Measurements from ENCODE around the gene ARID1B.

ARID1B gene

DNA sequence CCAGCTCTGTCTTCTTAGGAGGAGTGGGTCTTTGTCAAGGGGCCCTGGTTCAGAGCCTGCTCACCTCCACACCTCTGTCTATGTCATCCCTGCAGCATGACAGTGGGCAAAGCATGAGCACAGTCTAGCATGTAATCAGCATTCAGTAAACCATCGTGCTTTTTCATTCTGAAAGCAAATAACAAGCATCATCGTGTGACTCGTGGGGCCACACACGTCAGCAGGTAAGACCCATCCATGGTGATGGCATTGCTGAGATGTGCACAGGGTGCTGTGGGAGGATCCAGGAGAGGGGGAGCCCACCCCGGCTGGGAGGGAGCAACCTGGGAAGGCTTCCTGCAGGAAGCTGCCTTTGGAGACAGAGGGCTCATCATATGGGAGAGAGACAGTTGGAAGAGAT lies 439.4 kb downstream of the ARID1B start:
- Histone ChIP-seq H3K36me3 (ENCODE audit: control insufficient read depth, insufficient read depth, low read length, severe bottlenecking) (no peaks in the 10 kb centered on the region), H3K4me3 (ENCODE audit: low read length) (no peak overlapping the region), H3K4me1 (ENCODE audit: control insufficient read depth, insufficient read depth, low read length) (peaks cover 30% of the 10 kb centered on the region), H3K27me3 (replicated peaks; ENCODE audit: control insufficient read depth, insufficient read depth, low read length) (no peaks in the 10 kb centered on the region), H3K9ac (ENCODE audit: low read length) (no peak overlapping the region), H3K9me3 (ENCODE audit: control insufficient read depth, low read length) (no peaks in the 10 kb centered on the region)
- DNase-seq (ENCODE audit: low read depth), result no peak

DNA sequence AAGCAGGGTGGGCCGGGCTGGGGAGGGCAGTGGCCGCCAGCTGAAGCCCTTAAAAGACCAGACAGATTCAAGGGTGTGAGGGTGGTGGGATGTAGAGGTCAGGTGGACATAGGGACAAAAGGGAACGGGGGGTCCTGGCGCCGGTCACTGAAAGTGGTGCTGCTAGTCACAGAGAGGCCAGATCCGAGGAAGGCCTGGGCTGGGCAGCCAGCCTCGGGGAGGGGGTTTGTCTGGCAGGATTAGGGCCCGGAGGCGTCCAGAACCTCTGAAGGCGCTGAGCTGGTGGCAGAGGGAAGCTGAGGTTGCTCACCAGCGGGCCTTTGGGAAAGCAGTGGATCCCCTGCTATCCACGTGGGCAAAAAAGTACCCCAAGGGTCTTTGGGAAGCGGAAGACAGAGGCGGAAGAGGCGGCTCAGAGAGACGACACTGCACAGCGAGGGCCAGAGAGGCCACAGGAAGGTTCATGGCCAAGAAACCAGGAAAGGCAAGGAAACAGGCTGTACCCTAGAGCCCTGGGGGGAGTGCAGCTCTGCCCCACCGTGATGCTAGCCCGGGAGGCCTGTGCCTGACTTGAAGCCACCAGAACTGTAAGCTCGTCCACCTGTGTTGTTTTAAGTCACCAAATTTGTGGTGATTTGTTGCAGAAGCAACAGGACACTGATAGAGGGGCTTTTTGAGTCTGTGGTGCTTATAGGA lies 440.2 kb downstream of the ARID1B start:
- no peaks in the 10 kb centered on the region for H3K27me3 ChIP-seq (replicated peaks; ENCODE audit: control insufficient read depth, insufficient read depth, low read length)
- H3K4me3 ChIP-seq (ENCODE audit: low read length), result no peak overlapping the region
- H3K9ac ChIP-seq (ENCODE audit: low read length), result no peak overlapping the region
- no peak for DNase-seq (ENCODE audit: low read depth)
- no peaks in the 10 kb centered on the region for H3K9me3 ChIP-seq (ENCODE audit: control insufficient read depth, low read length)
- H3K36me3 ChIP-seq (ENCODE audit: control insufficient read depth, insufficient read depth, low read length, severe bottlenecking), result no peaks in the 10 kb centered on the region
- H3K4me1 ChIP-seq (ENCODE audit: control insufficient read depth, insufficient read depth, low read length), result peaks cover 26% of the 10 kb centered on the region

DNA sequence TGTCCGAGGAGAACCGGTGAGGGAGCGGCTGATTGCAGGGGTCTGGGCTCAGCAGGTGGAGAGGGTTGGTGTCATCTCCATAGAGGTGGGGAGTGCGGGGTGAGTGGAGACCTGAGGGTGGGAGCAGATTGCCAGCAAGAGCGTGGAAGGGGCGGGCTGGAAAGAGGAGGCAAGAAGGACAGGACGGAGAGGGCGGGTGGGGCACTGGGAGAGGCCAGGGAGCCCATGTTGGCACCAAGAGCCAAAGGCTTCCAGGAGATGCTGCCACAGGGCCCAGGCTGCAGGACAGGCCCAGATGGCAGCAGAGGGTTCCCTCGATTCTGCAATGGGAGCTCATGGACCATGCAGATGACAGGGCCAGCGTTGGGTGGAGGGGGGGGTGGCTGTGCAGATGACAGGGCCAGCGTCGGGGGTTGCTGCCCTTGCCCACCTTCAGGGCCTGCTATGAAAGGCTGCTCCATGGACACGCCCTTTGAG lies 440.8 kb downstream of the ARID1B start:
- Histone ChIP-seq H3K27me3 (replicated peaks; ENCODE audit: control insufficient read depth, insufficient read depth, low read length) (no peaks in the 10 kb centered on the region), H3K36me3 (ENCODE audit: control insufficient read depth, insufficient read depth, low read length, severe bottlenecking) (no peaks in the 10 kb centered on the region), H3K9ac (ENCODE audit: low read length) (no peak overlapping the region), H3K9me3 (ENCODE audit: control insufficient read depth, low read length) (no peaks in the 10 kb centered on the region), H3K4me3 (ENCODE audit: low read length) (no peak overlapping the region), H3K4me1 (ENCODE audit: control insufficient read depth, insufficient read depth, low read length) (peaks cover 29% of the 10 kb centered on the region)
- DNase-seq (ENCODE audit: low read depth), result no peak

DNA sequence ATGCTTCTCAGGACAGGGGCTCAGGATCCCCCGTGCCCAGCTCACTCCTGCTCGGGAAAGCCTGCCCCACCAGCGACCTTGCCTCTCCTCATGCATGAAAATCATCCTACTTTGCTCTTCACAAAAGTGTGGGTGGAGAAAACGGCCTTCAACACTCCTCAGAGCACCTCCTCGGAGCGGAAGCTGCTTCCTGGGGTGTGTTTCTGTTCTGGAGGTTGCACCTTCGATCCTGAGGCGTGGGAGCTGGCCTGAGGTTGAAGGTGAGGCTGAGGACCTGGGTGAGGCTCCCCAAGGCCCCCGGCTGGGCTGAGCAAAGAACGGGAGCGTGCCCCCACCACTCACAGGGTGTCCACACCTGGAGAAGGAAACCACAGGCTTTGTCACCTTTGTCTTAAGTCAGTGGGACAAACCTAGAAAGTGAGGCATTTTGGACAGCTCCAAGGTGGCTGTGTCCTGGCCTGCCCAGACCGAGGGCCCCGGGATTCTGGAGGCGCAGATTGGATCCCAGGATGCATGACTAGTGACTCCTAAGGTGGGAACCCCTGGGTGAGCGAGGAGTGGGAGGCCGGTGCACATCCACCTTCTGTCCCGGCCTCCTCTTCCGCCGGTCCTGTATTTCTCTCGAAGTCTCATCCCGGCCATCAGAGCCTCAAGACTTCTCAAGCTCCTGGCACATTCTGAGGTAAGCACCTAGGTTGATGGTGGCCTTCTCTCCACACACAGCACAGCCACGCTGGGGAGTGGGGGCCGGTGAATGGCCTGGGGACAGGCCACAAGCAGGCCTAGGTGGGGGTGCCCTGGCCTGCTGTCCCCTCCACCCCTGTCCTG lies 441.4 kb downstream of the ARID1B start:
- Histone ChIP-seq H3K27me3 (replicated peaks; ENCODE audit: control insufficient read depth, insufficient read depth, low read length) (no peaks in the 10 kb centered on the region), H3K4me1 (ENCODE audit: control insufficient read depth, insufficient read depth, low read length) (peaks cover 31% of the 10 kb centered on the region), H3K9me3 (ENCODE audit: control insufficient read depth, low read length) (no peaks in the 10 kb centered on the region), H3K36me3 (ENCODE audit: control insufficient read depth, insufficient read depth, low read length, severe bottlenecking) (no peaks in the 10 kb centered on the region), H3K9ac (ENCODE audit: low read length) (no peak overlapping the region), H3K4me3 (ENCODE audit: low read length) (no peak overlapping the region)
- DNase-seq (ENCODE audit: low read depth), result no peak

DNA sequence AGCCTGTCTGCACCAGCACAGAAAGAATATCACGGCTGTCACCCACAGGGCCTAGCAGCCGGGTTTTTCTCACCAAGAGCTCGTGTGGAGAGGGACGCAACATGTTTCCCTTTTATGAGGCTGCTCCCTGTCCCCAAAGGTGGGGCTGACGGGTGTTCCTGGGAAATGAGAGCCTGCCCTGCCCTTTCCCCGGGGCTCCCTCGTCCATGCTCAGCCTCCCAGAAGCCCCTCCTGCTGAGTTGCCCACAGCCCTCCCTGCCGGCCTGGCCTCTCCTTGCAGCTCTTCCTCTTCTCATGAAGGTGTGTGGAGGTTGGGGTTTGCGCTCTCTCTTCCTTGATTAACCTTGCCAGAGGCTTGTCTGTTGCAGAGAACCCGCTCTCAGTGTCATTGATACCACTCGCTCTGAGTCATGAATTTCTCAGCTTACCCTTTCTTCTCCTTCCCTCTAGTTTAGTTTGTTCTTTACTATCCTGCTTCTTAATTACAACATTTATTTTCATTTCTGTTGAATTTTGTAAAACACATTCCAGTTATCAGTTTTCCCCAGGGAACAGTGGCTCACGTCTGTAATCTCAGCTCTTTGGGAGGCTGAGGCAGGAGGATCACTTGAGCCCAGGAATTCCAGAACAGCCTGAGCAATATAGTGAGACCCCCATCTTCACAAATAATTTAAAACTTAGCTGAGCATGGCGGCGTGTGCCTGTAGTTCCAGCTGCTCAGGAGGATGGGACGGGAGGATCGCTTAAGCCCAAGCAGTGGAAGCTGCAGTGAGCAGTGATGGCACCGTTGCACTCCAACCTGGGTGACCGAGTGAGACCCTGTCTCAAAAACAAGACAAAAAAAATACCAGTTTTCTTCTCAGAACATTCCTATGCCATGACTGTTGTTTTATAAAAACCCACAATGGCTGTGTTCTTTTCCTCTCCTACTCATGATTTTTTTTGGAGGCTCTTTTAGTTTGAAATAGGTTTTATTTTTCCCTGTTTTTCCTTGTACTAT lies 442.3 kb downstream of the ARID1B start:
- peak overlapping the region; percentile 10 for H3K9ac ChIP-seq (ENCODE audit: low read length)
- no peaks in the 10 kb centered on the region for H3K9me3 ChIP-seq (ENCODE audit: control insufficient read depth, low read length)
- peak; percentile 46 for DNase-seq (ENCODE audit: low read depth)
- H3K4me3 ChIP-seq (ENCODE audit: low read length), result peak overlapping the region; percentile 85
- H3K36me3 ChIP-seq (ENCODE audit: control insufficient read depth, insufficient read depth, low read length, severe bottlenecking), result no peaks in the 10 kb centered on the region
- peaks cover 31% of the 10 kb centered on the region for H3K4me1 ChIP-seq (ENCODE audit: control insufficient read depth, insufficient read depth, low read length)
- H3K27me3 ChIP-seq (replicated peaks; ENCODE audit: control insufficient read depth, insufficient read depth, low read length), result no peaks in the 10 kb centered on the region

DNA sequence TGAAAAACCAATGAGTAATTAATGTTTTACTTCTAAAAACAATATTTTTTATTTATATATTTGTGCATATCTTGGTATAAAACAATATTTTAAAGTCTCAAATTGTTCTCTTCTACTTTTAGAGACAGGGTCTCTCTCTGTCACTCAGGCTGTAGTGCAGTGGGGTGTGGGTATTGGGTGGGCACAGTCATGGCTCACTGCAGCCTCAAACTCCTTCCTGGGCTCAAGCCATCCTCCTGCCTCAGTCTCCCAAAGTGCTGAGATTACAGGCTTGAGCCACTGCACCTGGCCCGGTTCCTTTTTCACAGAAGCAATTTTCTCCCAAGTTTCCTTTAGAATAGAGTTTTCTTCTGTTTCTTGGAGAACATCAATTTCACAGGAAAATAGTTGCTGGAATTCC lies 443.3 kb downstream of the ARID1B start:
- peaks cover 35% of the 10 kb centered on the region for H3K4me1 ChIP-seq (ENCODE audit: control insufficient read depth, insufficient read depth, low read length)
- H3K9ac ChIP-seq (ENCODE audit: low read length), result peak overlapping the region; percentile 90
- no peaks in the 10 kb centered on the region for H3K9me3 ChIP-seq (ENCODE audit: control insufficient read depth, low read length)
- H3K4me3 ChIP-seq (ENCODE audit: low read length), result peak overlapping the region; percentile 85
- H3K27me3 ChIP-seq (replicated peaks; ENCODE audit: control insufficient read depth, insufficient read depth, low read length), result no peaks in the 10 kb centered on the region
- H3K36me3 ChIP-seq (ENCODE audit: control insufficient read depth, insufficient read depth, low read length, severe bottlenecking), result no peaks in the 10 kb centered on the region
- no peak for DNase-seq (ENCODE audit: low read depth)

DNA sequence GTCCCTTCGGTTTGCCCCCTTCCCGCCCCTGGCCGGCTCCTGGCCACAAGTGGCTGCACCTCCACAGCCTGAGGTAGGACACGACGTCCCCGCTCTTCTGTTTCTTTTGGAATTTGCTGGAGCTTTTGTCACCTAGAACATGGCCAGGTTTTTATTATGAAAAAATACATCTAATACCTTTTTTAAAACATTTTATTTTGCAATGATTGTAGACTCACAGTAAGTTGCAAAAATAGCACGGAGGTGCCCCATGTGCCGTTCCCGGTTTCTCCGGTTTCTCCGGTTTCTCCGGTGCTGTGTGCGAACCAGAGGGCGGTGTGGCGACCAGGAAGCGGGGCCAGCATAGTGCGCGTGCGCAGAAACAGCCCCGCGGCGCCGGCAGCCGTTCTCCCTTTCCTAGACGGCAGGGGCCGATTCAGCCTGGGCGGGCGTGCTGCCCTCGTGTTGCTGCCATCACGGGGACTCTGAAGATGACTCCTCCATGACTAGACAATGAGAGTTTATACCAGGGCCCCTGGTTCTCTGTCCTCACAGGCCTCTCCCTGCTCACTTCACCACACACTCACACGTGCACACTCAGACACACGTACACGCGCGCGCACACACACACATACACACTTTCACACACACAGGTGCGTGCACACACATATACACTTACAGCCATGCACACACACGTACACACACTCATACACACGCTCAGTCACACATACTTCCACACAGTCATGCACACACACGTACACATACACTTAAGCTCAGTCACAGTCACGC lies 444.1 kb downstream of the ARID1B start:
- H3K9ac ChIP-seq (ENCODE audit: low read length), result peak overlapping the region; percentile 90
- no peaks in the 10 kb centered on the region for H3K9me3 ChIP-seq (ENCODE audit: control insufficient read depth, low read length)
- H3K36me3 ChIP-seq (ENCODE audit: control insufficient read depth, insufficient read depth, low read length, severe bottlenecking), result no peaks in the 10 kb centered on the region
- H3K27me3 ChIP-seq (replicated peaks; ENCODE audit: control insufficient read depth, insufficient read depth, low read length), result no peaks in the 10 kb centered on the region
- peak overlapping the region; percentile 85 for H3K4me3 ChIP-seq (ENCODE audit: low read length)
- H3K4me1 ChIP-seq (ENCODE audit: control insufficient read depth, insufficient read depth, low read length), result peaks cover 41% of the 10 kb centered on the region
- DNase-seq (ENCODE audit: low read depth), result peak; percentile 82

DNA sequence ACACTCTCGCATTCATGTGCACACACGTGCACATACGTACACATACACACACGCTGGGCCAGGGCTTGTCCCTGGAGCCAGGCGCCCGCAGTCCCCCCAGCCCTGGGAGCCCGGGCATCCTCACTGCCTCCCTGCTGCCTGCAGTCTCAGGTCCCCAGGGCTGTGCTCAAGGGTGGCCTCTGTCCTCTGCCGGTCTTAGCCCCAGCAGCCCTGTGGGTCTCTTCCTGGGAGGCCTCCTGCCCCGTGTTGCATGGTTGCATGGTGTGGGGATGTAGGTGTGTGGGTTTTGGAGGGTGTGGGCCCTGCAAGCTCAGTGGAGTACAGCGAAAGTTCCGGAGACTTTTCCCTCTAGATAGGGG lies 444.6 kb downstream of the ARID1B start:
- H3K4me3 ChIP-seq (ENCODE audit: low read length), result no peak overlapping the region
- no peaks in the 10 kb centered on the region for H3K27me3 ChIP-seq (replicated peaks; ENCODE audit: control insufficient read depth, insufficient read depth, low read length)
- no peaks in the 10 kb centered on the region for H3K36me3 ChIP-seq (ENCODE audit: control insufficient read depth, insufficient read depth, low read length, severe bottlenecking)
- no peak overlapping the region for H3K9ac ChIP-seq (ENCODE audit: low read length)
- no peaks in the 10 kb centered on the region for H3K9me3 ChIP-seq (ENCODE audit: control insufficient read depth, low read length)
- no peak for DNase-seq (ENCODE audit: low read depth)
- peaks cover 43% of the 10 kb centered on the region for H3K4me1 ChIP-seq (ENCODE audit: control insufficient read depth, insufficient read depth, low read length)

DNA sequence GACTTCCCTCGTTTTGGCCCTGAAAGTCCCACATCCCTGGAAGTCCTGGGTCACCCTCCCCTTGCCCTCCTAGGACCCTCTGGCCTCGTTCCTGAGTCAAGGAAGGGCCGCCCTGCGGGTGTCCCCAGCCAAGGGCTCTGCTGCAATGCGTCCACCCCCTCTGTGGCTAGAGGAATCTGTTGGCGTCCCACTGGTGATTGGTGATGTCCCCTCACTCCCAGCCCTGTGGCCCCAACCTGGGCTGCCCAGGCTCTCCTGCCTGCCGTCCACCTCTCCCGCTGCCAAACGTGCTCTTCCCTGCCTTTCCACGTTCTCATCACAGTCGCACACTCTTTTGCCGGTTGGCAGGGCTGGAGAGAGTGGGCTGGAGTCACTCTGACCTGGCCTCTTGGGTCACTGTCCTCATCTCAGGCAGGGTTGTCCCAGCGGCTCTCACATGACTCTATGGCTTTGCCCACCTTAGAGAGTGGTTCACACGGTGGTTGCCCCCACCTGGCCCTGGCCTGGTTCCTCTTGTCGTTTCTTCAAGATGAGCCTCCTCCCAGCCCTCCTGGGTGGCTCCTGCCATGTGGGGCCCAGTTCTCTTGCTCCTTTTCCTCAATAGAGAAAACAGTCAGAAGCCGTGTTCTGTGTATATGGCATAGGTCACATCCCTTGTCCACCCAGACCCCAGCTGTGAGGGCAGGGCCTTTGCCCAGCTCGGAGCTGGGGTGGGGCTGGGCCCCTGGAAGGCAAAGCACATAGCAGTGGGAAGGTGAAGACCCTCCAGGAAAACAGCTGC lies 445.2 kb downstream of the ARID1B start:
- H3K4me3 ChIP-seq (ENCODE audit: low read length), result no peak overlapping the region
- no peaks in the 10 kb centered on the region for H3K27me3 ChIP-seq (replicated peaks; ENCODE audit: control insufficient read depth, insufficient read depth, low read length)
- no peak for DNase-seq (ENCODE audit: low read depth)
- H3K9me3 ChIP-seq (ENCODE audit: control insufficient read depth, low read length), result no peaks in the 10 kb centered on the region
- H3K36me3 ChIP-seq (ENCODE audit: control insufficient read depth, insufficient read depth, low read length, severe bottlenecking), result no peaks in the 10 kb centered on the region
- H3K4me1 ChIP-seq (ENCODE audit: control insufficient read depth, insufficient read depth, low read length), result peaks cover 49% of the 10 kb centered on the region
- peak overlapping the region; percentile 32 for H3K9ac ChIP-seq (ENCODE audit: low read length)

DNA sequence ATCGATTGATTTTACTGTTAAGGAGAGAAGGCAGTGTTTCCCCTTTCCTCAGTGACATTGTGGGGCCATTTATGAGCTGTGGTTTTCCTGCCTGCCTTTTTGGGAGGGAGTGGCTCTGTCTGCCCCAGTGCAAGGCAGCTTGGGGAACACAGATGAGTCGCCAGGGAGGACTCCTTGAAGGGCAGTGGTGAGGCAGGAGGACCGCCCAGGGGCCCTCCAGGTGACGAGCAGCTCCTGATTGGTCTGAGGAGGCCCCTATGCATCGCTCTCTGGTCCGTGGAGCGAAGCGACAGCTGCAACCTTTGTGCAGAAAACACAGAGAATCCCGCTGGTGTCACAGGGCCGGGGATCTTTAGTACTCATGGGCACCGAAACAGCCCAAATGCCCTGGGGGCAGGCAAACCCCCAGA lies 445.8 kb downstream of the ARID1B start:
- Histone ChIP-seq H3K36me3 (ENCODE audit: control insufficient read depth, insufficient read depth, low read length, severe bottlenecking) (no peaks in the 10 kb centered on the region), H3K27me3 (replicated peaks; ENCODE audit: control insufficient read depth, insufficient read depth, low read length) (no peaks in the 10 kb centered on the region)
- no peak for DNase-seq (ENCODE audit: low read depth)

More for the DNA sequence above, 445.8 kb downstream of the ARID1B start:
- Histone ChIP-seq H3K9ac (ENCODE audit: low read length) (peak overlapping the region; percentile 32), H3K9me3 (ENCODE audit: control insufficient read depth, low read length) (no peaks in the 10 kb centered on the region), H3K4me3 (ENCODE audit: low read length) (no peak overlapping the region), H3K4me1 (ENCODE audit: control insufficient read depth, insufficient read depth, low read length) (peaks cover 56% of the 10 kb centered on the region)
